Retina (tissue), 1 donor: ENCODE measurements around the gene SGPP2.
"Not testable (repeated sequence)": the region's sequence is repeated elsewhere in the genome, so short reads cannot be mapped to it uniquely, and the experiment has no call there.

Experiments
- DNase-seq: peaks from one replicate; pipeline ENCODE4 v3.0.0-alpha.2; 2016

The SGPP2 gene

DNA sequence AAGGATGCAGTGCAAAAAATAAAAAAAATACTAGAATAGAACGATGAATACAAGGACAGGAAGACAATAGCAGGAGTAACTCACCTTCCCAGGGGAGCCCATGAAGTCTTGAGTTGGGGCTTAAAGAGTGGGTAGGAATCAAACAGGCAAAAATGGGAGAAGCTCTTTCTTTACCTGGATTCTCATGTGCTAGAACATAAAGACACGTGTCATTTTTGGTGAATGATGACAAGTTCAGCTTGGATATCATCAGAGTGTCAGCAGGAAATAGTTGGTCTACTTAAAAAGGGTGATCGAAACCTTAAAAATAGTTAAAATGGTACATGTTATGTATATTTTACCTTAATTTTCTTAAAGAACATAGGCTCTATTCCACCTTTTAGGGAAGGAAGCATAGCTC is 5.7 kb downstream of the SGPP2 start:
- no peak for DNase-seq

DNA sequence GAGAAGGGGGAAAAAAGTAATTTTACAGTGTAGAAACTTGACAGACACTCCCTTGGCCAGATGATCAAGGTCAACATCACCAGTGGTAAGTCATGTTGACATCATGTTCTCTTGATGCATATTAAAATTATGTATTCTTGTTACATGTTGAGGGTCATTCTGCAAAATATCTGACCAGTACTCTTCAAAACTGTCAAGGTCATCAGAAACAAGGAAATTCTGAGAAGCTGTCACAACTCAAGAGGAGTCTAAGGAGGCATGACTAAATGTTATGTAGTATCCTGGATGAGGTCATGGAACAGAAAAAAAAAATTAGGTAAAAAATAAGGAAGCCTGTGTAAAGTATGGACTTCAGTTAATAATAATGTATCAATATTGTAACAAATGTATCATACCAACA is 6.3 kb downstream of the SGPP2 start:
- DNase-seq = no peak

DNA sequence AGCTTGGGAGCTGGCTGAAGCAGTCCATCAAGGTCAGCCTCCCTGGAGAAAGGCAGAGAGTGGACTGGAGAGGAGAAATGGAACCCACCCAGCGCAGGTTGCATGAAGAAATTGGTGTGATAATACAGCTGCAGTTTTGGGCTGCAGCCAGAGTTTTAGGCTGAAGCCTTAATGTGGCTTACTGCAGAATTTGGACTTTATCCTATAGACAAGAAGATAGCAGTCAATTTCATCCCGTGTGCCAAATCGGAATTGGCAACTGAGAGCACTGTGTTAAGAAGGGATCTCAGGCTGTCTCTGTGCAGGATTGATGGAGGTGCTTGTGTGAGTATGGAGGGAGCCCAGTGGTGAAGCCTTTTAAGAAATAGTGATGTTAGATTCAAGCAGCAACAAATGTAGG is 7.5 kb downstream of the SGPP2 start:
- DNase-seq = no peak

DNA sequence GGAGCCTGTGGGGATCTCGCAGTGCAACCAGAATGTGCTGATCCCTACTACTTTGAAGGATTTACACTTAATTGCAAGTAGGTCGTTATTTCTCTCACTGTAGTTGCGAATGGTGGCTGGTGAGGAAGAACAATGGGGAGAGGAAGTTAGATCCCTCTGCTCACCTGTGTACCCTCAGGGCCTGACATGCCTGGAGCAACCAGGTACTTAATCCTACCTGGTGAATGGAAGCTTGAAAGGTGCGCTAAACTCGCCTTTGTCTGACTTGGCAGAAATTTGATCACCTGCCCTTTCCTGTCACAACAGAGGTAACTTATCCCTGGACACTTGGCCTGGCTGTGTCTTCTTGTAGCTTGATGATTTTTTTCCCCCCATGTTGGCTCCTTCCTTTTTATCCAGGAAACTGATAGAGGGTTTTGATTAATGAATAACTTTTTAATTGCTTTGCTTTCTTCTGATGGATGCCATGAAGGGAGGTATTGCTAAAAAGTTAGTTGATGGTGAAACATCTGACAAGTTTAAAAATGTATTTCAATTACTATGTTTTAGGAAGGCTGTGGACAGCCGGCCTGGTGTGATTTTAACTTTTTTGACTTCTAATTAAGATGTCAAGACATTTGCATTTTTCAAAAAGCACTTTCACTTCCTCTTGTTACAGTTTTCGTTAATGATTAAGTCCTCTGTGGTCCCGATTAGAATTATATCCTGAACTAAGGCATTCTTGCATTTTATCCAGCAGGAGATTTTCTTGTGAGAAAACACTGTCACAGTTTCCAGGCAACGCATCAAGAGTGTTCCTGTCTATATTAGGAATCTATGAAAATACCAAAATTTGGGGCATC is 9.2 kb downstream of the SGPP2 start:
- DNase-seq = no peak

DNA sequence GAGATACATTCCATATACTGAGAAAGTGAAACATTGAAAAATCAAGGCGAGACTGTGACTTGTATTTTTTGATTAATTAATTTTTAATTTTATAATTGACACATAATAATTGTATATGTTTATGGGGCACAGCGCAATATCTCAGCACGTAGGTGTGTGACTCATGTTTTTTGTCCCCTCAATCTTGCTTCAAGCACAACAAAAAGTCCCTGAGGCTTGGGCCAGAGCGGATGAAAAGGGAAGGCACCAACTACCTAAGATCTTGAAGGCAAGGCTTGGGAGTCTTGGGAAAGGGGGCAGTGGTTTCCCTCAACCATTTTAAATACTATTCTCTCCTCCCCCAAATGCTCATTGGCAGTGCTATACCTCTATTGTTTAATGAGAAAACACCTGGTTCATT is 9.9 kb downstream of the SGPP2 start:
- DNase-seq = no peak

DNA sequence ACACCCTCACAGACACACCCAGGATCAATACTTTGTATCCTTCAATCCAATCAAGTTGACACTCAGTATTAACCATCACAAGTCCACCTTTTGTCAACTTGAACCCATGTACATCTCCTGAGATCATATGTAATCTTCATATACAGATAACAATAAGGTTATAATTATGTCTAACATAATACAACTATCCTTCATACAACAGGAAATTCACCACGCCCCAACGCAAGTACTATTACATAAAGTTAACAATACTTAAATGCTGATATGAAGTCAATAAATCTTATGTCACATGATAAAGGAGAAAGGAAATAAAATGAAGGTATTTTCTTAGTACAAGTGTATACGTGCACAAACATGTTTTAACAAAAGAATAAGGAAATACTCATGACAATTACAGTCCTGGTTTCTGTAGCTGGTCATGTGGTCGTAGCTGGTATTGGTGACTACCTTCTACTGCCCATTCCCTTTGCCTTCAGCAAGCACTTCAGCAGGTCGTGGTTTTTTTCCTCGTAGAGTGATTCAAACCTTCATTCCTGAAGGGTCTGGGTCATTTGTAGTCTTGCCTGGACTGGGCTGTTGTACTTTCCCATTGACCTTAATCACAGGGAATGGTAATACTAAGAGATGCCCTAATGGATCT is 11.2 kb downstream of the SGPP2 start:
- DNase-seq = not testable (repeated sequence)

- no peak for DNase-seq
Observed at GRCh38 chr2:222436040-222436413, 11.7 kb downstream of the SGPP2 start.

DNA sequence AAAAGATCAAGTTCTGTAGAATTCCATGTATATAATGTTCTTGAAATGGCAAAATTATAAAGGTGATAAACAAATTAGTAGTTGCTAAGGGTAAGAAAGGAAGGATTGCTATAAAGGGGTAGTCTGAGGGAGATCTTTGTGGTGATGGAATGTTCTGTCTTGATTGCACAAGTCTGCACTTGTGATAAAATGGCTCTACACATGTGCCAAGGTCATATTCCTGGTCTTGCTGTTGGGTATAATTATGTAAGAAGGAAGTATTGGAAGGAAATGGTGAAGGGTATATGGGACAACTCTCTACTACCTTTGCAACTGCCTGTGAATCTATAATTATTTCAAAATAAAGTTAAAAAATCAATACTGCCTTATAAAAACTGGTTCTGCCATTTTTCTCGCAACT is 15.3 kb downstream of the SGPP2 start:
- DNase-seq = no peak

GRCh38 chr2:222440673-222441422 is 16.5 kb downstream of the SGPP2 start:
- DNase-seq = no peak

DNA sequence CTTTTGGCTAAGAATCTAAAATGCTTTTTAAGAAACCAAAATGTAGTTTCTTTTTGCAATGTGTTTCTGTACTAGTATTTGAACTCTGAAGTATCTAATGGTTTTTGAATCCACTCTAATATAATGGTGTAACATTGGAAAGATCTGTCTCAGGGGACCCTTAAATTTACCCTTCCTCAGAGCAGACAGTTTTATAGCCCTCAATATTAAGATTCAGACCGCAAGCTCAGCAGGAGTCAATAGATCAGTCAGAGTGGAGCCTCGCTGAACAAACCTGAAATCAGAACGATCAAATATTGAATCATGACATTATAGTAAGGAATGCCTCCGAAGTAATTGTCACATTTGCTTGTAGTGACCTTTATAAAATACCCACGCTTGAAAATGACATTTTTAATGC is 18.3 kb downstream of the SGPP2 start:
- DNase-seq = no peak

DNA sequence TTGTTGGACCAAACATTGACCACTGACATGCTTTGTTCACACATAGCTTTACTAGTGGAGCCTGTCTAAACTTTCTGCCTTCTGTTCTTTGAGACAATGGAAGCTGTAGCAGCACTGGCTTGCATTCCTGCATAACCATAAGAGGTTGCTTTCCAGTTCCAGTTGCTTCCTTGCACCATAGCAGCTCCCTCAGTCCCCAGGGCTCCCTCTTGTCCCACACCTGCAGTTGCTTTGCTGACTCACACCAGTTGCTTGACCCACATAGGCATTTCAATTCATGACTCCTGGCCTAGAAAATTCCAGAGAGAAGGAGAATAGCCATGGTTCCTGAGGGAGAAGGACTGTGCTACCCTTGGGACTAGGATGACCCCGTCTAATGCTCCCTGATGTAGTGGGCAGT is 20.9 kb downstream of the SGPP2 start:
- DNase-seq = no peak

DNA sequence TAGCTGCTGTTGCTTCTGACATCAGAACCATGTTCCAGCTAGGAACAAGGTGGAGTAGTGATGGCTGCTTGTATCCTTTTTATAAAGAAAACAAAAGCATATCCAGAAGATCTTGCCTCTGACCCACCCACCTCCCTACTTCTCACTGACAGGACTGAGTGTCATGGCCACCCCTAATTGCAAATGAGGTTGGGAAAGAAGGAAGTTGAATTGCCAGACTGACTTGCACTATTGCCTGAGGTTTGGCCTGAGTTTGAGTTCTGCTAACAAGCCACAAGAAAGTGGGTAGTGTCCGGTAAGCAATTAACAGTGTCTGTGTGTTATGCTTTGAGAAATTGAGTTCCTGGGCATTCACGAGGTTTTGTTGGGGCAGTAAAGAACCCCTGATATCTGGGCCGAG is 22.8 kb downstream of the SGPP2 start:
- no peak for DNase-seq

- no peak for DNase-seq
Observed at GRCh38 chr2:222448748-222449181, 24.4 kb downstream of the SGPP2 start.

DNA sequence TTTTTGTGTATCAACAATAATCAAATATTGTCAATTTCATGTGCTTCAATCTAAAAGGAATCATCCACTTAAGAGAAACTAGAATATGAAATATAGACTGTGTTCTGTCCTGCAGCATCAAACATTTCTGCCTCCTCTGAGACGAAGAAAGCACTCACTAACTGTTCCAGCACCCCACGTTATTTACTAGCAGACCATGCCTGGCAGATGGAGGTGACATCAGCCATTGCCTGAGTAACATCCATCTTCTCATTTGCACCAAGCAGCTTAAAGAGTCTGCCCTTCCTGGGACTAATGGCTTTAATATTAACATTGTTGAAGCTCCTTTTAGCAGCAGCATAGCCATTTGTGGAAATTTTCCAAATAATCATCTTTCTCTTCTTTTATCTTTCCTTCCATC is 25.7 kb downstream of the SGPP2 start:
- DNase-seq = no peak

- no peak for DNase-seq
Observed at GRCh38 chr2:222451224-222451674, 26.9 kb downstream of the SGPP2 start.

- no peak for DNase-seq
Observed at GRCh38 chr2:222452422-222452950, 28.1 kb downstream of the SGPP2 start.

GRCh38 chr2:222456479-222457077 is 32.2 kb downstream of the SGPP2 start:
- no peak for DNase-seq

DNA sequence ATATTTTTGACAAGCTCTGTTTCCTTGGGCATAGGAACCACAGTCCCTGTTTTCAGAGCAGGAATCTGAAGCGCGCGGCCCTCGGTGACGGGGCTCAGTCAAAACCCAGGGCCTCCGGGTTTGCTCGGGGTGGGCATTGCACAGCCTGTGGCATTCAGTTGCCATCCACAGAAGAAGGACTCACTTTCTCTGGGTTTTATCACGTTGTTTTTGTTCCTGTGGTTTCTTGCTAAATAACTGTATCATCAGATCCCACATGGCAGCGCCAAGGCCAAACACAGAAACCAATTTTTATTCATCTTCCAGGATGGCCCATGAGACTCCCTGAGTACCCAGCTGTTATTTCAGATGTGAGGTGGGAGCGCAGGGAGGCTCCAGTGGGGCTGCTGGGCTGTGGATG is 35.6 kb downstream of the SGPP2 start:
- DNase-seq = no peak

GRCh38 chr2:222465746-222466145 is 41.4 kb downstream of the SGPP2 start:
- no peak for DNase-seq

GRCh38 chr2:222468346-222468745 is 44.0 kb downstream of the SGPP2 start:
- no peak for DNase-seq

DNA sequence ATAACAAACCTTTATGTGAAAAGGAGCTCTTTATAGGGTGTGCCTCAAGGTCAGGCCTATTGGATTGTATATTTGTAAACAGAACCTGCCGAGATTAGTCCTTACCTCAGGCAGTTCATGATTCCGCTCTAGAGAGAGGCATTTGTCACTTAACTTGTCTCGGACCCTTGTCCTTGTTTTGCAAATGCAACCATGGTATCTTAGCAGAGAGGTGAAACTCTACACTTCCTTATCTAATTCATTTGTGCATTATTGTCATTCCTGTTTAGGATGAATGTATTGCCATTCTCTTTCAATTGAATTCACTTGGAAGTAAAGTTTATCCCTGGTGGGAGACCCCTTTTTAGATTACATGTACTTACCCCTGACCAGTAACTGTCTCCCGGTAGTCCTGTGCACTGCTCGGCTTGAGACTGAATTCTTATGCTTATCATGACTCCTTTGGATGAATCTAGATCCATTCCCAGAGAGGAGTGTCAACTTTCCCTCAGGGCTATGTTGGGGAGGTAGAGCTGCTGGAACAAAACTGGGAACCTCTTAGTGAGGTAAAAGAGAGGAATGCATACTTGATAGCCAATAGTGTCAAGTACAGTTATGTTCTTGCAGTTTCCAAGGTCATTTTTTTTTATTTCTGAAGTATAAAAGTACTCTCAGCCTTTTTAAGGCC is 46.6 kb downstream of the SGPP2 start:
- no peak for DNase-seq

- no peak for DNase-seq
Observed at GRCh38 chr2:222477962-222478608, 53.7 kb downstream of the SGPP2 start.
